HL-60/S4 treated with retinoic acid at 250 ng/mL for 4 days and 3 days (cell line): ENCODE data around the gene GNAS-AS1.

Source experiments
- in situ Hi-C: fragments of 300-500 bp; cut with MboI; formaldehyde crosslinking; loops from 2 replicates; pipeline ENCODE4 v1.7.0; 2022; ENCODE audit warnings: low sequenced_read_pairs

Gene GNAS-AS1

DNA sequence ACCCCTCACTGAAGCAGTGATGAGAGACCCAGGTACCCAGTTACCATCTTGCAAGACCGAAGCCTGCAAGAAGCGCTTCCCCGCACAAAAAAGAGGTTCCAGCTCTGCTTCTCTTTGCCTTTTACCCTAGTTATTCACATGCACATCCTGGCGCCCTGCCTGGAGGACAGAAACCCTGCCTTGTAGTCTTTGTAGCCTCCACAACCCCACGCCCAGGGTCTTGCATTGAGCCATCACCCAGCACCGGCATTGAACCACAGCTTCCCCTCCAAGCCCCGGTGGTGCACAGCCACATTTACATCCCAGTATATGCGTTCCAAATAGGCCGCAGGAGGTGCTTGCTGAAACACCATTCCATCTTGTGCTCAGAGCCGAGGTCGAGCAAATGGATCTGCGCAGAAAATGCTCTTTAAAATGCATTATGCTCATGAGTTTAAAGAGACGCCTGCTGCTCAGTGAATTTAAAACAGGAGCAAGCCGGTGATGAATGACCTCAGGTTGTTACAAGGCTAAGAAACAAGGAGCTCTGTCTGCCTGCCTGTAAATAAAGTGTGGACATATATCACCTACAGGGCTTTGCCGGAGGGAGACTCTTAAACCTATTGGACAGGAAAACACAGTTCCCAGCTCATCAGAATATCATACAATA is 61.7 kb downstream of the GNAS-AS1 start:
- in situ Hi-C loops: no loop called here

DNA sequence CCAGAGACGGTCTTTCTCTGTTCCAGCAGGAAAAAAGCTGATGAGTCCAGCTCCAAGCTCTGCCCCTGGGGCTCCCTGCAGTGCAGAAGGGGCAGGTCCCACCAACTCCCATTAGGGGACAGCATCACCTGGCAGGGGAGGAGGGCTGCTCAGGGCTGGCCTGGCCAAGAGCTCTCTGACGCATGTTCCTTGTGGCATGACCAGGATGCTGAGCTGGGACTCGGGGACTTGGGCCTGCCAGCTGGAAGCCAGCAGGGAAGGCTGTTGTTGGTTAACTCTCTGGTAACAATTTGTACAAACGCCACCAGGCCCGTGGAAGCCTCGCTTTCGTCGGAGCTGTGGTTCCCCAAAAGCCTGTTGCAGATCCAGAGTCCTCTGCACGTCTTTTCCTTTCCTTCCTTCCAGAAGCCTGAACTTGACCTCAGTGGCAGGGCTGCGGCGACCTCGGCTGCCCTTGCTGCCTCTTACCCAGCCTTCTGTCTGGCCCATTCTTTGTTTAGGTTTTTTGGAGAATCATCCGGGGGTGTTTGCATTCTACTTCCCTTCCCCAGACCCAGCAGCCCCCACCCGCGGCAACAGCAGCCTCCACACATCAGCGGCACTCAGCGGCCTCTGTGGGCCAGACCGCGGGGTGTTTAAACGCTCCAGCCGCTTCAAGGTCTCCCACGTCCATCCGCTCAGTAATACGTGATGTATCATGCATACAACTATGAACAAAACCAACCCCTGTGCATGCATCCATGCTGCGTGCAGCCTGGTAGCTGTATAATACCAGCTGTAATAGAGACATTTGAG is 63.3 kb downstream of the GNAS-AS1 start:
- in situ Hi-C loops: no loop called here

DNA sequence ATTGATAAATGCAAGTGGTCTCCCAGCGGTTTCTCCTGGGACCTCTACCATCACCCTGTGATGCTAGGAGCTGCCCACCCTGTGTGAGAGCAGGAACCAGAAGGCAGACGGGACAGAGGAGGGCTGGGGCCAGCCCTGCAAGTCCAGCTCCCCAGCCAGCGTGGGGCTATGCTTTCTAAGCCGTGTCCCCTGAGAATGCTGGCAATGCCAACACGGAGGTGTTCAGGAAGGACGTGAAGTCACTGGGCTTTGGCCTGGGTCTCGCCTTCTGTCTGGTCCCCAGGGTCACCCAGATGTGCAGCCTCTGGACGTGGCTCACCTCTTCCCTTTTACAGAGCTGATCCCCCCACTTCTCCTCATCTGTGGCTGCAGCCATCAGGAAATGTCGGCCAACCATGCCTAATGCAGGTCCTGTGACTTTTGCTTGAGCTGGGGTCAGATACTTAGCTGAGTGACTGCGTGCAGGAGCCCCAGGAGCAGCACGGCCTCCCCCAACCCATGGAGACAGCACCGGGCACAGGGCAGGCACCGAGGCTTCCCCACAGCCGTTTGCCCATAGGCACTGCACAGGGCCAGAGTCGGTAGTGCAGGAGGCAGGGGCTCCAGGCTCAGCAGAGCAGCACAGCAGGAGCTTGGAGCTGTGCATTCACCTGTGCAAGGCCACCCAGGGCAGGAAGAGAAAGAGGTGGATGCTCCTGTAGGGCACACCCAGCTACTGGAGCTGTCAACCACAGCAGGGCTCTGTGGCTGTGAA is 66.2 kb downstream of the GNAS-AS1 start:
- in situ Hi-C loops: no loop called here

DNA sequence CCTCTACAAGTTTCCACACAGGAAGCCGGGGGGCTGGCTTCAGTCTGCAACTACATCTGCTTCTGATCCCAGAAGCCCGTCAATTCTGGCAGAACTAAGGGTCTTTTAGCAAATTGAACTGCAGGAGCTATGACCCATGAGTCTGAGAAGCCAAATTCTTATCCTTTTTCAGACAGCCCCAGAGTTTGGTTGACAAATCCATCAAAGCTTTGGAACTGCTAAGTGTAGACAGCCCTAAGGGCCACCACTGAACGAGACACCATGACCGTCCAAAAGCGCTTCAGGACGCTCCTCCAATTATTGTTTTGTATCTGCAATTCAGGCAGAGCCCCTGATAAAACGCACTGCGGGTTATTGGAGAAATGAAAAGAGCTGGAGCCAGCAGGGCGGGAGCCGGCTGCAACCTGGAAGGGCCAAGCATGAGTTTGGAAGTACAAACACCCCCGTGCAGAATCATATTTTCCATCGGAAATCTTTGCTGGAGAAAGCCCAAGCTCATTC is 67.1 kb downstream of the GNAS-AS1 start:
- in situ Hi-C loops: no loop called here

DNA sequence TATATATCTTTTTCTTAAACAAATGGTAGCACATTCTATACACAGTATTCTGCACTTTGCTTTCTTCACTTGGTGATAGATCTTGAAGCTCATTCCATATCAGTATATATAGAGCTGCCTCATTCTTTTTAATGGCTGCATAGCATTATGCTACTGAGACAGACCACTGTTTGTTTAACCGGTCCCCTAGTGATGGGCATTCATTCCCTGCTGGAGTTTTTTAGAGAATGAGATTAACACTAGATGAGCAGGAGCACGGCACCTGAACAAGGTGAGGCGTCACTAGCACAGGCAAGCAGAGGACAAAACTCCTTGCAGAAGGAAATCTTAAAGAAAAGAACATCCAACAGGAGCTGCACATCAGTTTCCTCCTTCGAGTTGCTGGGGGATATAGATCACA is 69.6 kb downstream of the GNAS-AS1 start:
- in situ Hi-C loops: no loop called here

DNA sequence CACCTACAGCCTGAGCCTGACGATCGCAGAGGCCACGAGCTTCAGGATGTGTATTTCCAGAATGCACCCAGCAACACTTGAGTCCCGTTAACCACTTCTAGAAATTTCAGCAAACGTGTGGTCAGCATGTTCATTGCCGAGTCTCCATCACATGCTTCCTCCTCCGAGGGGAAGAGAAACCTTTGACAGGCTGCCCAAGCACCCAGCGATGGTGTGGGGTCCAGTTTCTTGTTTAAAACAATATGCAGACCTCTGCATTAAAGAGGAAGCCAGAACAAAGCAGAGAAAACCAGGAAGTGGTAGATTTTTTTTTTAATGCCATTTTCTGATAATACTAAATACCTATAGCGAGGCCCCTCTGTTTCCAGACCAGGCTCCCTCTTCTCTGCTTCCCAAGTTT is 71.9 kb downstream of the GNAS-AS1 start:
- in situ Hi-C loops: no loop called here

DNA sequence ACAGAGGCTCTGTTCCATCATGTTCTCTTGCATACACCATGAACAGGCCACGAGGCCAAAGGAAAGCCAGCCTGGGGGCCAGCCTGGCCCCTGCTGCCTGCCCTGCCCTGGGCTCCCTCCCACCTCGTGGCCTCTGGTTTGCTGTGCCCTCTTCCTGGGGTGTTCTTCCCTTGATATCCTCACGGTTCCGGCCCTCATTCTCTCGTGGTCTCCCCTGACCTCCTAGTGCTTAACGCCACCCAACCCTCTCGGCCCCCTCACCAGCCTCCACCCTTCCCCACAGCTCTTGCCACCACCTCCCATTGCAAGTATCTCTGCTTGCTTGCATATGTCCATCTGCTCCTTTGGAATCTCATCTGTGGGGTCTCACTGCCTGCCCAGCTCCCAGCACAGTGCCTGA is 73.0 kb downstream of the GNAS-AS1 start:
- in situ Hi-C loops: no loop called here

DNA sequence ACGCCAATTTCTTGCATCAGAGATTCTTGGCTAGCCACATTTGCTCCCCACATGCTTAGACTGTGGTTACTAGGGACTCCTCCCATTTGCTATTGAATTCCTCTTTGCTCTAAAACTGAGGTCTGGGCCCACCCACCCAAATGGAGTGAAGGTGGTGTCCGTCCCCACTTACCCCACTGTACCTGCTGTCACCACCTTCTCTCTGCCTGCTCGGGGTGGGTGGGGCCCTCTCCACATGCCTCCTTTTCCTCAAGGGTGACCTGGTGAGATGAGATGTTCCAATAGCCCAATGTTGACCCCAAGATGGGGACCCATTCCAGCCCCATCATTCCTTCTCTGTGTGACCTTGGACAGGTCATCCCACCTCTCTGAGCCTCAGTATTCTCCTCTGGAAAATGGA is 74.6 kb downstream of the GNAS-AS1 start:
- in situ Hi-C loops: no loop called here

DNA sequence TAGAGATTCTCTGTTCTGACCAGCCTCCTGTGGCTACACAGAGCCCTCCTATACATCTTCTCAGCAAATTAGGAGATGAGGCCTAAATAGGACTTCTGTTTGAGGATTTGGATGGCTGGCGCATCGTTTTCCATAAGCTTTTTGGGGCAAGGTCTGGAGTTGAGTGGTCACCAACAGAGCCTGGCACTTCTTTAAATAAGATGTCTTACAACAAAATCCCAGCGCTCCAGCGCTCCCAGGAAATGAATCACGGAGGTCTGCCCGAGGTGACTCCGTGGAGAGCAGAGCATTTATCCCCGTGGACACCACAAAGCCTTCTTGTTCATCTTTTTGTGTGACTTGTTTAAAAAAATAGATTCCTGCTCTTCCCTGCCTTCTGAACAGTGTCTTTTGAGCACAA is 75.3 kb downstream of the GNAS-AS1 start:
- in situ Hi-C loops: no loop called here

DNA sequence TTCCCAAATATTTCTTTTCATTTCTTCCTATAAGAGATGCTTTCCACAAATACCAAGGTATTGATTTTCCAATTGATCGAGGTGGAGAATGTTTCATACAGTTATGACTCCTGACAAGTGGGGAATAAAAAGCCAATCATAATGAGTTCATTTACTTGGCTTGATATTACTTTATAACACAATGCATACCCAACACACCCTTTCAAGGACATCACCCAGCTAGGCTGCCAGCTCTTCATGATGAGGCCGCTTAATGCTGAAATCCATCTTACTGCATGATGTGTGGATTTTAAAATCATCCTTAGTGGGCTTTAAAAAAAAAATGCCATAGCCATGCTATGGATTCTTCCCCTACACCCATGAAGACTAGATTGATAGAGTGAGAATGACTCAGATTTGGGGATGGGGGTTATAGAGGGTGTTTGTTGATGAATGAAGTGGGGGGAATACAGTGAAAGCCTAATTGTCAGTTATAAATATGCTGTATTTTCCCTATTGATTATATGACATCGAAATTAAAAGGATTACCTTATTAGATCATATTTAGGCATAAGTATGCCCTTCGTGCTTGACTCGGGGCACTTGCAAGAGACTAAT is 75.9 kb downstream of the GNAS-AS1 start:
- in situ Hi-C loops: no loop called here

DNA sequence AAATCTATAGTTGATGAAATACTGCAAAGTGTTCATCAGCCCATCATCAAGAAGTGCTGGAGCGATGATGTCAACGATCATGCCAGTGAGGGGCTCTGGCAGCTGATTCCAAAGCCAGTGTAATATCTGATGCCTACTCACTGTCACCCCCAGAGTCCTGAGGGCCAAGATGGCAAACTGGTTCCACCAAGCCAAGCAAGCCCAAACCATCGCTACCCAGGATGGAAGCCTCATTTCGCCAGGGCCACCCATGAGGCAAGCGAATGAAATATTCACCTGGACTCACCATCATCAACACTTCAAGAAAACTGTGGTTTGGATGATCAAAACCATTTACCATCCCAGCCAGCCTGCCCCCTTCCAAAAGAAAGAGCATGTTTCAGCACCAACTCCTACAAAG is 76.5 kb downstream of the GNAS-AS1 start:
- in situ Hi-C loops: no loop called here

DNA sequence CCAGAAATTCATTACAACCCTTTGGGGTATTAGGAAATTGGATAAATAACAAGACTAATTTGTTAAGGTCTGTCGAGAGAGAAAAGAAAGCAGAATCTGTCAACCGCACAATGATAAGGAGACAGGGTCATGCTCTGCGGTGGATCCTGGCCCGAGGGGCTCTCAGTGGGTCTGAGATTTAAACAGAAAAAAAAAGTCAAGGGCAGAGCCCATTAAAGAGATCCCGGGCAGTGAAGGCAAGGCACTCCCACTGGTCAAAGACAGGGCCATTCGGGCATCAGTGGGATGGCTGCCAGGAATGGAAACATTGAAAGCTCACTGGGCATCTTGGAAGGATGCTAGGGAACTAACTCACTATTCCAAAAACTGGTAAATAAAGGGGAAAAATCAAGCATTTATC is 77.9 kb downstream of the GNAS-AS1 start:
- in situ Hi-C loops: no loop called here
